ENCODE results near the gene FAM181A. TPM values are rescaled to one million over a fixed set of nuclear protein-coding genes. Genes with fewer than 3 reads are reported as not detected.

FAM181A gene
- total and polyA plus RNA-seq, 2 donors (not counting 1 experiment from before 2014, with no cell fraction given), result not detected

DNA sequence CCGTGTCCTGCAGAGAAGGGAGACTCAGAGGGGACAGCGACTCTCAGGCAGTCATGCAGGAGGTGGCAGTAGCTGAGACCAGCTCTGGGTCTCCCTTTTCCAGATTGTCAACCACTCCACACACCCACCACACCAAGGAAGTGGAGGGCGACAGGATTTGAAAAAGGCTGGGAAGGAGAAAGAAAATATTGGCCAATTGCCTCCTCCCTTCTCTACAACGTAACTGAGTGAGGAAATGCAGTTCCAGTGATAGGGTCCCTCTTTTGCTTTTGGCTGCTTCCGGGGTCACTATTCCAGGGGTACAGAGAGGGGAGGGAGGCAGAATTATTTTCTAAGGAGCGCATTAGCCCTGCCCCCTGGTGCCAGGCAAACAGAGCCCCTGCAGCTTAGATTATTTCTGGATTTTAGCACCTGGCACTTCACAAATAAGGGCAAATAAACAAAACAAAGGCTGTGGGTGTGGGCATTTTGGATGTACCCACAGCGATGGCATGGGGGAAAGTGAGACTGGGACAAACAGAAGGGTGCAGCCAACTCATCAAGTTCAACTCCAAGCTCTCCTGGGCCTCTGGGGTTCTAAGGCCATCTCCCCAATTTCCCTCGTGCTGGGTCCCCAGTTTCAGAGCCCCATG, 28.8 kb downstream of the FAM181A start:
- Mint-ChIP-seq H3K4me1 (peaks cover 74% of the 10 kb centered on the region), H3K4me3 (peak overlapping the region; percentile 71), H3K27me3 (no peaks in the 10 kb centered on the region), H3K27ac (peak overlapping the region; percentile 26), H3K9me3 (ENCODE audit: insufficient read depth) (no peaks in the 10 kb centered on the region)
- Histone ChIP-seq H3K79me2 (ENCODE audit: control insufficient read depth, insufficient read depth, low read length) (peaks cover 10% of the 10 kb centered on the region), H3K4me2 (replicated peaks; ENCODE audit: low read depth, low read length, poor library complexity, severe bottlenecking) (peak overlapping the region; percentile 89), H3K27ac (ENCODE audit: low read length in 2 of 2) (peak overlapping the region; percentile 53 to 72), H3K4me1 (ENCODE audit: control insufficient read depth in 2 of 2, insufficient read depth in 2 of 2, low read length in 2 of 2) (peaks cover 71 to 80% of the 10 kb centered on the region in 2 donors), H3K9me3 (ENCODE audit: control extremely low read depth in 1 of 3, control insufficient read depth in 2 of 3, insufficient read depth in 1 of 3, low read length in 2 of 3) (no peaks in the 10 kb centered on the region), H3K4me3 (ENCODE audit: control extremely low read depth in 1 of 5, extremely low read depth in 1 of 5, insufficient read depth in 1 of 5, low read depth in 2 of 5, low read length in 4 of 5) (peak overlapping the region in 4 of 5 experiments; percentile 16 to 55 (median 42)), H3K36me3 (replicated peaks in 1 of 2; ENCODE audit: control extremely low read depth in 1 of 2, control insufficient read depth in 1 of 2, extremely low read depth in 1 of 2, insufficient read depth in 2 of 2, low read length in 1 of 2) (no peaks in the 10 kb centered on the region), H4K20me1 (ENCODE audit: control insufficient read depth, insufficient read depth, low read length, poor library complexity, severe bottlenecking) (no peaks in the 10 kb centered on the region), H3K27me3 (replicated peaks in 1 of 4; ENCODE audit: control extremely low read depth in 1 of 4, control insufficient read depth in 3 of 4, insufficient read depth in 4 of 4, low read length in 3 of 4) (no peaks in the 10 kb centered on the region), H2AFZ (ENCODE audit: insufficient read depth, low read depth, low read length, poor library complexity, severe bottlenecking) (peak overlapping the region; percentile 72), H3K9ac (ENCODE audit: low read length) (peak overlapping the region; percentile 51)
- CTCF ChIA-PET, result interaction anchor here (0.8 to 37.7 kb wide), 4 partner anchors 13 to 45 kb away, joined by 3 to 1036 read pairs (median 64); no protein-coding TSS in a partner anchor
- ATAC-seq (ENCODE audit: low read depth) (no peak), DNase-seq (no peak)
- intact Hi-C loops (cut with micrococcal nuclease), result loop anchor here (2.0 to 5.0 kb wide), 2 partner anchors 15 to 176 kb away; no protein-coding TSS in a partner anchor
- WGBS (ENCODE audit: insufficient coverage), result 75% methylated on average over 3 of the region's 8 CpGs
- TF ChIP-seq, protein P1, sequence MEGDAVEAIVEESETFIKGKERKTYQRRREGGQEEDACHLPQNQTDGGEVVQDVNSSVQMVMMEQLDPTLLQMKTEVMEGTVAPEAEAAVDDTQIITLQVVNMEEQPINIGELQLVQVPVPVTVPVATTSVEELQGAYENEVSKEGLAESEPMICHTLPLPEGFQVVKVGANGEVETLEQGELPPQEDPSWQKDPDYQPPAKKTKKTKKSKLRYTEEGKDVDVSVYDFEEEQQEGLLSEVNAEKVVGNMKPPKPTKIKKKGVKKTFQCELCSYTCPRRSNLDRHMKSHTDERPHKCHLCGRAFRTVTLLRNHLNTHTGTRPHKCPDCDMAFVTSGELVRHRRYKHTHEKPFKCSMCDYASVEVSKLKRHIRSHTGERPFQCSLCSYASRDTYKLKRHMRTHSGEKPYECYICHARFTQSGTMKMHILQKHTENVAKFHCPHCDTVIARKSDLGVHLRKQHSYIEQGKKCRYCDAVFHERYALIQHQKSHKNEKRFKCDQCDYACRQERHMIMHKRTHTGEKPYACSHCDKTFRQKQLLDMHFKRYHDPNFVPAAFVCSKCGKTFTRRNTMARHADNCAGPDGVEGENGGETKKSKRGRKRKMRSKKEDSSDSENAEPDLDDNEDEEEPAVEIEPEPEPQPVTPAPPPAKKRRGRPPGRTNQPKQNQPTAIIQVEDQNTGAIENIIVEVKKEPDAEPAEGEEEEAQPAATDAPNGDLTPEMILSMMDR (IDR thresholded peaks at IDR 0.05), result no peak
- no peak for TF ChIP-seq EZH2 (IDR thresholded peaks at IDR 0.05; ENCODE audit: borderline replicate concordance, insufficient read depth, low read depth, low read length, poor library complexity, severe bottlenecking)
- POLR2A ChIA-PET, result interaction anchor here (0.7 to 1.5 kb wide), 3 partner anchors 8 to 12 kb away, joined by 3 to 8 read pairs (median 4); no protein-coding TSS in a partner anchor
